KMS-11 (cell line): ENCODE results near the gene NT5DC3.

Experiments
- H2AFZ ChIP-seq: fragments of 200-600 bp; sonication (generic); 2 replicates; pipeline ENCODE4 v1.6.1; 2016; ENCODE audit warnings: antibody characterized with exemption, mixed run types, low read depth
- H3K27ac ChIP-seq: fragments of 200-600 bp; sonication (generic); 2 replicates; pipeline ENCODE4 v1.6.1; 2016; ENCODE audit warnings: mild to moderate bottlenecking, mixed run types
- H3K27me3 ChIP-seq: fragments of 200-600 bp; sonication (generic); 2 replicates; pipeline ENCODE4 v1.6.1; 2017; ENCODE audit warnings: mild to moderate bottlenecking, low read depth, mixed run types, moderate library complexity; ENCODE audit not compliant: insufficient read depth
- H3K36me3 ChIP-seq: fragments of 200-600 bp; sonication (generic); 2 replicates; pipeline ENCODE4 v1.6.1; 2017; ENCODE audit warnings: mild to moderate bottlenecking, mixed run types; ENCODE audit not compliant: insufficient read depth
- H3K4me1 ChIP-seq: fragments of 200-600 bp; sonication (generic); 2 replicates; pipeline ENCODE4 v1.6.1; 2016; ENCODE audit warnings: mild to moderate bottlenecking, low read depth, mixed run types; ENCODE audit not compliant: poor library complexity, severe bottlenecking
- H3K4me2 ChIP-seq: fragments of 200-600 bp; sonication (generic); 2 replicates; pipeline ENCODE4 v1.7.0; 2016; ENCODE audit warnings: mild to moderate bottlenecking, mixed run types
- H3K4me3 ChIP-seq: fragments of 200-600 bp; sonication (generic); IDR thresholded peaks from 2 replicates; pipeline ENCODE4 v1.6.1; 2017; ENCODE audit warnings: low read depth, low read length, mixed read lengths; ENCODE audit not compliant: insufficient read depth
- H3K79me2 ChIP-seq: fragments of 200-600 bp; sonication (generic); 2 replicates; pipeline ENCODE4 v1.6.1; 2016; ENCODE audit warnings: low read depth, mixed run types; ENCODE audit not compliant: insufficient read depth
- H3K9ac ChIP-seq: fragments of 200-600 bp; sonication (generic); 2 replicates; pipeline ENCODE4 v1.6.1; 2016; ENCODE audit warnings: mild to moderate bottlenecking, mixed run types
- H4K20me1 ChIP-seq: fragments of 200-600 bp; sonication (generic); 2 replicates; pipeline ENCODE4 v1.6.1; 2016; ENCODE audit warnings: mild to moderate bottlenecking, mixed run types; ENCODE audit not compliant: insufficient read depth
- CTCF ChIP-seq: fragments of 200-600 bp; sonication (generic); conservative IDR thresholded peaks from 2 replicates; pipeline ENCODE4 v1.6.1; 2017; ENCODE audit warnings: low read depth, mild to moderate bottlenecking, antibody characterized with exemption, low read length, moderate library complexity, mixed read lengths

NT5DC3 gene

GRCh38 chr12:103830025-103830725 lies 10.9 kb downstream of the NT5DC3 start:
- Histone ChIP-seq H3K79me2 (no peaks in the 10 kb centered on the region; the same call in 1 of the 2 replicates), H3K27ac (no peak overlapping the region), H3K27me3 (no peaks in the 10 kb centered on the region), H3K4me3 (no peak overlapping the region), H4K20me1 (no peaks in the 10 kb centered on the region), H2AFZ (no peak overlapping the region), H3K36me3 (no peaks in the 10 kb centered on the region), H3K4me1 (no peaks in the 10 kb centered on the region), H3K4me2 (no peak overlapping the region), H3K9ac (no peak overlapping the region)
- TF ChIP-seq CTCF, result no peak

- TF ChIP-seq CTCF, result no peak
- no peak overlapping the region for H3K4me3 ChIP-seq
- H4K20me1 ChIP-seq, result no peaks in the 10 kb centered on the region
- no peak overlapping the region for H3K27ac ChIP-seq
- H3K79me2 ChIP-seq, result no peaks in the 10 kb centered on the region; the same call in 1 of the 2 replicates
- no peak overlapping the region for H3K9ac ChIP-seq
- H3K36me3 ChIP-seq, result no peaks in the 10 kb centered on the region
- H3K4me1 ChIP-seq, result no peaks in the 10 kb centered on the region
- no peaks in the 10 kb centered on the region for H3K27me3 ChIP-seq
- H3K4me2 ChIP-seq, result no peak overlapping the region
- no peak overlapping the region for H2AFZ ChIP-seq
Observed at GRCh38 chr12:103829092-103829491, 11.9 kb downstream of the NT5DC3 start.

GRCh38 chr12:103827911-103828391 lies 13.1 kb downstream of the NT5DC3 start:
- Histone ChIP-seq H3K36me3 (no peaks in the 10 kb centered on the region), H3K4me1 (no peaks in the 10 kb centered on the region), H3K4me3 (no peak overlapping the region), H3K27ac (no peak overlapping the region), H3K9ac (no peak overlapping the region), H3K79me2 (no peaks in the 10 kb centered on the region; the same call in 1 of the 2 replicates), H3K4me2 (no peak overlapping the region), H4K20me1 (no peaks in the 10 kb centered on the region), H2AFZ (no peak overlapping the region), H3K27me3 (no peaks in the 10 kb centered on the region)
- no peak for TF ChIP-seq CTCF

- no peak for TF ChIP-seq CTCF
- Histone ChIP-seq H3K79me2 (no peaks in the 10 kb centered on the region; the same call in 1 of the 2 replicates), H3K36me3 (no peaks in the 10 kb centered on the region), H2AFZ (no peak overlapping the region), H3K4me1 (no peaks in the 10 kb centered on the region), H3K4me3 (no peak overlapping the region), H4K20me1 (no peaks in the 10 kb centered on the region), H3K27me3 (no peaks in the 10 kb centered on the region), H3K4me2 (no peak overlapping the region), H3K27ac (no peak overlapping the region), H3K9ac (no peak overlapping the region)
Observed at GRCh38 chr12:103824845-103825244, 16.2 kb downstream of the NT5DC3 start.
